Osteoblast (primary cell): ENCODE data around the gene LRP8. TPM values are rescaled to one million over a fixed set of nuclear protein-coding genes. Genes with fewer than 3 reads are reported as not detected.

Experiments used
- DNase-seq: peaks from one replicate; pipeline ENCODE4 v3.0.0; 2011; ENCODE audit warnings: low spot score, mixed read lengths; ENCODE audit not compliant: insufficient read length; ENCODE audit errors: missing footprints
- H2AFZ ChIP-seq: 2 replicates; pipeline ENCODE4 v1.6.0; 2011; ENCODE audit warnings: mild to moderate bottlenecking, low read length
- H3K27ac ChIP-seq: 2 replicates; pipeline ENCODE4 v1.5.1; 2011; ENCODE audit warnings: mild to moderate bottlenecking, low read depth, low read length, moderate library complexity
- H3K27me3 ChIP-seq: 2 replicates; pipeline ENCODE4 v1.6.0; 2012; ENCODE audit warnings: mild to moderate bottlenecking, control low read depth, inconsistent platforms, low read length, moderate library complexity; ENCODE audit not compliant: insufficient read depth
- H3K36me3 ChIP-seq: 2 replicates; pipeline ENCODE4 v1.5.1; 2011; ENCODE audit warnings: mild to moderate bottlenecking, low read length, control low read depth, moderate library complexity; ENCODE audit not compliant: insufficient read depth
- H3K4me1 ChIP-seq: 2 replicates; pipeline ENCODE4 v1.5.1; 2011; ENCODE audit warnings: mild to moderate bottlenecking, low read length, control low read depth, moderate library complexity; ENCODE audit not compliant: insufficient read depth
- H3K4me2 ChIP-seq: 2 replicates; pipeline ENCODE4 v1.6.0; 2011; ENCODE audit warnings: mild to moderate bottlenecking, low read length; ENCODE audit not compliant: insufficient read depth
- H3K4me3 ChIP-seq: fragments of 200-600 bp; sonication (generic); 3 replicates; pipeline ENCODE4 v1.5.1; 2012; ENCODE audit warnings: mild to moderate bottlenecking, low read length, inconsistent platforms; ENCODE audit not compliant: insufficient read depth
- H3K79me2 ChIP-seq: 2 replicates; pipeline ENCODE4 v1.6.0; 2012; ENCODE audit warnings: mild to moderate bottlenecking, low read length, control low read depth, inconsistent platforms; ENCODE audit not compliant: insufficient read depth
- H3K9me3 ChIP-seq: 2 replicates; pipeline ENCODE4 v1.5.1; 2011; ENCODE audit warnings: low read depth, low read length, control low read depth
- H4K20me1 ChIP-seq: 2 replicates; pipeline ENCODE4 v1.6.0; 2012; ENCODE audit warnings: mild to moderate bottlenecking, low read length, control low read depth; ENCODE audit not compliant: insufficient read depth
- CTCF ChIP-seq: IDR thresholded peaks from 2 replicates; pipeline ENCODE4 v1.5.1; 2011; ENCODE audit warnings: mild to moderate bottlenecking, low read depth, low read length, moderate library complexity; ENCODE audit errors: extremely low read depth
- total RNA-seq: library from RNA; depleted of rRNA; stranded (reverse); fragments of >200 nt; gene quantifications from 2 replicates; pipeline ENCODE4 v1.2.3, GENCODE V29; 2012

The LRP8 gene
- total RNA-seq, 1 donor, result 11.2 TPM

GRCh38 chr1:53308506-53308905 lies 19.4 kb downstream of the LRP8 start:
- H3K36me3 ChIP-seq, result no peaks in the 10 kb centered on the region
- peaks cover 10% of the 10 kb centered on the region for H4K20me1 ChIP-seq
- TF ChIP-seq CTCF, result no peak
- no peak overlapping the region for H3K27ac ChIP-seq
- no peak overlapping the region for H3K4me2 ChIP-seq
- H3K79me2 ChIP-seq, result no peaks in the 10 kb centered on the region
- peaks cover 10% of the 10 kb centered on the region for H3K4me1 ChIP-seq
- no peaks in the 10 kb centered on the region for H3K9me3 ChIP-seq
- DNase-seq, result no peak
- H3K4me3 ChIP-seq, result no peak overlapping the region
- no peaks in the 10 kb centered on the region for H3K27me3 ChIP-seq
- H2AFZ ChIP-seq, result no peak overlapping the region

GRCh38 chr1:53307037-53307436 lies 20.8 kb downstream of the LRP8 start:
- Histone ChIP-seq H2AFZ (no peak overlapping the region), H3K4me2 (no peak overlapping the region), H3K27ac (no peak overlapping the region), H3K4me1 (peaks cover 10% of the 10 kb centered on the region), H3K4me3 (no peak overlapping the region), H4K20me1 (peaks cover 10% of the 10 kb centered on the region), H3K36me3 (no peaks in the 10 kb centered on the region), H3K27me3 (no peaks in the 10 kb centered on the region), H3K79me2 (no peaks in the 10 kb centered on the region), H3K9me3 (no peaks in the 10 kb centered on the region)
- no peak for DNase-seq
- TF ChIP-seq CTCF, result no peak

- no peak overlapping the region for H3K27ac ChIP-seq
- no peak overlapping the region for H3K4me3 ChIP-seq
- peaks cover 10% of the 10 kb centered on the region for H3K4me1 ChIP-seq
- no peaks in the 10 kb centered on the region for H3K27me3 ChIP-seq
- H3K4me2 ChIP-seq, result no peak overlapping the region
- no peak overlapping the region for H2AFZ ChIP-seq
- H3K9me3 ChIP-seq, result no peaks in the 10 kb centered on the region
- no peaks in the 10 kb centered on the region for H3K79me2 ChIP-seq
- DNase-seq, result no peak
- peaks cover 10% of the 10 kb centered on the region for H4K20me1 ChIP-seq
- no peaks in the 10 kb centered on the region for H3K36me3 ChIP-seq
- no peak for TF ChIP-seq CTCF
These were observed 21.7 kb downstream of the LRP8 start for GRCh38 chr1:53306168-53306567.

GRCh38 chr1:53305650-53306049 lies 22.2 kb downstream of the LRP8 start:
- Histone ChIP-seq H3K27ac (no peak overlapping the region), H2AFZ (no peak overlapping the region), H3K9me3 (no peaks in the 10 kb centered on the region), H3K4me3 (no peak overlapping the region), H3K36me3 (no peaks in the 10 kb centered on the region), H4K20me1 (peaks cover 10% of the 10 kb centered on the region), H3K27me3 (no peaks in the 10 kb centered on the region), H3K4me1 (peaks cover 10% of the 10 kb centered on the region), H3K4me2 (no peak overlapping the region), H3K79me2 (no peaks in the 10 kb centered on the region)
- TF ChIP-seq CTCF, result no peak
- no peak for DNase-seq
